Measurements from ENCODE around the gene DHX16. TPM values are rescaled to one million over a fixed set of nuclear protein-coding genes. Genes with fewer than 3 reads are reported as not detected.
A peak's percentile ranks its signal among the peaks of the same experiment; 100 is the strongest.

Gene DHX16
- total RNA-seq, 2 experiments from 2014 or later, result 15.9 to 16.1 TPM

DNA sequence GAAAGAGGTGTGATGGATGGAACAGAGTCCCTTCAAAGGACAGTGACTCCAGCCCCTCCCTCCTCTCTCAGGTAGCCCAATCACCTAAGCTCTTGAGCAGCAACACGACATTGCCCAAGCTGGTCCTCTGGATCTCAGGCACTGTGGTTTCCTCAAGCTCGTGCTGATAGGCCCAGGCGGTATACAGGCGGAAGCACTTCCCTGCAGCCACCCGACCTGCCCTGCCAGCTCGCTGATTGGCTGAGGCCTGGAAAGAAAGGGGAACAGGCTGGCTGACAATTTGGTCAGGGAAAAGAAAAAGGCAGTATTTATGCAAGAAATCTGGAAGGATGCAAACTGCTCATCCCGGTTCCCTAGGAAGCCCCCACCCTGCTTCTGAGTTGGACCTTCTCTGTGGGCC, 16.3 kb downstream of the DHX16 start:
- peak in 2 of 14 experiments; percentile 34 to 39 for DNase-seq
- no peak overlapping the region for H3K27ac ChIP-seq (ENCODE audit: low read depth in 1 of 2, low read length in 2 of 2)
- CTCF ChIA-PET, result interaction anchor here (0.7 kb wide), 1 partner anchor 203 kb away, joined by 3 read pairs; no protein-coding TSS in a partner anchor
- H3K27ac Mint-ChIP-seq, result no peak overlapping the region
- H3K36me3 Mint-ChIP-seq (ENCODE audit: low read depth), result peaks cover 89% of the 10 kb centered on the region
- no peaks in the 10 kb centered on the region for H3K9me3 Mint-ChIP-seq
- intact Hi-C loops (cut with DNase I, micrococcal nuclease), result no loop called here
- H3K4me3 Mint-ChIP-seq, result no peak overlapping the region
- ATAC-seq (ENCODE audit: poor library complexity), result no peak
- TF ChIP-seq, protein P1, sequence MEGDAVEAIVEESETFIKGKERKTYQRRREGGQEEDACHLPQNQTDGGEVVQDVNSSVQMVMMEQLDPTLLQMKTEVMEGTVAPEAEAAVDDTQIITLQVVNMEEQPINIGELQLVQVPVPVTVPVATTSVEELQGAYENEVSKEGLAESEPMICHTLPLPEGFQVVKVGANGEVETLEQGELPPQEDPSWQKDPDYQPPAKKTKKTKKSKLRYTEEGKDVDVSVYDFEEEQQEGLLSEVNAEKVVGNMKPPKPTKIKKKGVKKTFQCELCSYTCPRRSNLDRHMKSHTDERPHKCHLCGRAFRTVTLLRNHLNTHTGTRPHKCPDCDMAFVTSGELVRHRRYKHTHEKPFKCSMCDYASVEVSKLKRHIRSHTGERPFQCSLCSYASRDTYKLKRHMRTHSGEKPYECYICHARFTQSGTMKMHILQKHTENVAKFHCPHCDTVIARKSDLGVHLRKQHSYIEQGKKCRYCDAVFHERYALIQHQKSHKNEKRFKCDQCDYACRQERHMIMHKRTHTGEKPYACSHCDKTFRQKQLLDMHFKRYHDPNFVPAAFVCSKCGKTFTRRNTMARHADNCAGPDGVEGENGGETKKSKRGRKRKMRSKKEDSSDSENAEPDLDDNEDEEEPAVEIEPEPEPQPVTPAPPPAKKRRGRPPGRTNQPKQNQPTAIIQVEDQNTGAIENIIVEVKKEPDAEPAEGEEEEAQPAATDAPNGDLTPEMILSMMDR (IDR thresholded peaks at IDR 0.05), result no peak
- no peak overlapping the region for H3K4me3 ChIP-seq (ENCODE audit: low read length)
- no peaks in the 10 kb centered on the region for H3K27me3 ChIP-seq (ENCODE audit: control insufficient read depth in 1 of 2, insufficient read depth in 2 of 2, low read length in 2 of 2)
- no peaks in the 10 kb centered on the region for H3K27me3 Mint-ChIP-seq
- POLR2A ChIA-PET, result interaction anchor here (0.5 to 1.5 kb wide), 3 partner anchors 41 to 638 kb away, joined by 3 read pairs; no protein-coding TSS in a partner anchor
- no peaks in the 10 kb centered on the region for H3K4me1 Mint-ChIP-seq (ENCODE audit: low read depth)
- H3K9me3 ChIP-seq (ENCODE audit: control insufficient read depth in 1 of 2, insufficient read depth in 1 of 2, low read length in 2 of 2), result no peaks in the 10 kb centered on the region
- H3K4me1 ChIP-seq (ENCODE audit: insufficient read depth, low read length), result no peaks in the 10 kb centered on the region
- H3K36me3 ChIP-seq (ENCODE audit: insufficient read depth, low read length), result peaks cover 85% of the 10 kb centered on the region

- ATAC-seq (ENCODE audit: poor library complexity), result no peak
- no peaks in the 10 kb centered on the region for H3K4me1 Mint-ChIP-seq (ENCODE audit: low read depth)
- no peak overlapping the region for H3K27ac ChIP-seq (ENCODE audit: low read depth in 1 of 2, low read length in 2 of 2)
- no peaks in the 10 kb centered on the region for H3K9me3 Mint-ChIP-seq
- H3K27me3 Mint-ChIP-seq, result no peaks in the 10 kb centered on the region
- H3K4me1 ChIP-seq (ENCODE audit: insufficient read depth, low read length), result no peaks in the 10 kb centered on the region
- peaks cover 88% of the 10 kb centered on the region for H3K36me3 ChIP-seq (ENCODE audit: insufficient read depth, low read length)
- H3K36me3 Mint-ChIP-seq (ENCODE audit: low read depth), result peaks cover 92% of the 10 kb centered on the region
- CTCF ChIA-PET, result no interaction called here
- H3K9me3 ChIP-seq (ENCODE audit: control insufficient read depth in 1 of 2, insufficient read depth in 1 of 2, low read length in 2 of 2), result no peaks in the 10 kb centered on the region
- no peak overlapping the region for H3K4me3 ChIP-seq (ENCODE audit: low read length)
- POLR2A ChIA-PET, result no interaction called here
- H3K27ac Mint-ChIP-seq, result no peak overlapping the region
- intact Hi-C loops (cut with DNase I, micrococcal nuclease), result no loop called here
- no peak overlapping the region for H3K4me3 Mint-ChIP-seq
- TF ChIP-seq, protein P1 (IDR thresholded peaks at IDR 0.05), result no peak
- DNase-seq, result no peak
- H3K27me3 ChIP-seq (ENCODE audit: control insufficient read depth in 1 of 2, insufficient read depth in 2 of 2, low read length in 2 of 2), result no peaks in the 10 kb centered on the region
Measured at GRCh38 chr6:30655743-30656094, 17.1 kb downstream of the DHX16 start.

DNA sequence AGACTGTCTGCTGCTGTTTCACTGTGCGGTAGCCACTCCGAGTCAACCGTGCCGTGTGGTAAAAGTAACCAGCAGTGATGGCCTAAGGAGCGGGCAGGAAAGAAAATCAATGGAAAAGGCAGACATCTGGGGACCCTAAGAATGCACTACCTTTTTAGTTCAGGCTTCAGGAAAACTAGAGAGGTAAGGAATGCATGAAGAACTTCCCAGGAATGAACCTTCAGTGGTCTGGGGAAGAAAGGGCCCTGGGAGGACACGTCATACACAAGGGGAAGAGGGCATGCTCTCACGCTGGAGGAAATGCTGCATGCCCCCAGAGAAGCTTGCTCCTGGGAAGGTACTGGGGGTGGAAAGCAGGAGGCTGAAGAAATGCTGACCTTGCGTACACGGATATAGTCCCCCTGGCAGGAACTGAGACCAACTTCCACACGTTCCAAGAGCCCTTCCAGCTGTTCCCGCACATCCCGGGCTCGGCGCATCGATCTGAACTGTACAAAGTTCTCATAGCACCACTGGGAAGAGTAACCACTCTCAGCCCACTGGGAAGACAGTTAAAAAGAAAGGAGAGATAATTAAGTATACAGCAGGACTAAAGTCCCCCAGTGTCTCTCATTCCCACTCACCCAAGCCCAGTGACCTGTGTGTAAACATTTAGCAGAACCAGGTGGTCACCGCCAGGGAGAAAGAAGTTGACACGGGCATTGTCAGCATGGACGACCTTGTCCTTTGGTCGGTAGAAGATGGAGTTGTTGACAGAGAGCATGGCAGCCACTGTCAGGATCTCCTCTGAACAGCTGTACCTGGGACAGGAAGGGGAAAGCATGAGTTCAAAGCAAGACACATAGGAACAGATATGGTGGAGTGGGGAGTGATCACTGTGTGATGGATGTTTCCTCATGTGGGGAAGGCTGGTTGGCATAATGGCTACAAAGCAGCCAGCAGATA, 17.7 kb downstream of the DHX16 start:
- H3K9me3 ChIP-seq (ENCODE audit: control insufficient read depth in 1 of 2, insufficient read depth in 1 of 2, low read length in 2 of 2), result no peaks in the 10 kb centered on the region
- no peak for ATAC-seq (ENCODE audit: poor library complexity)
- POLR2A ChIA-PET, result interaction anchor here (0.5 kb wide), 1 partner anchor 56 kb away, joined by 3 read pairs; no protein-coding TSS in a partner anchor
- intact Hi-C loops (cut with DNase I, micrococcal nuclease), result no loop called here
- CTCF ChIA-PET, result no interaction called here
- Mint-ChIP-seq H3K36me3 (ENCODE audit: low read depth) (peaks cover 91% of the 10 kb centered on the region), H3K4me1 (ENCODE audit: low read depth) (no peaks in the 10 kb centered on the region), H3K27me3 (no peaks in the 10 kb centered on the region), H3K27ac (no peak overlapping the region), H3K9me3 (no peaks in the 10 kb centered on the region), H3K4me3 (no peak overlapping the region)
- no peak overlapping the region for H3K27ac ChIP-seq (ENCODE audit: low read depth in 1 of 2, low read length in 2 of 2)
- DNase-seq, result no peak
- TF ChIP-seq, protein P1 (IDR thresholded peaks at IDR 0.05), result no peak
- H3K4me3 ChIP-seq (ENCODE audit: low read length), result no peak overlapping the region
- peaks cover 84% of the 10 kb centered on the region for H3K36me3 ChIP-seq (ENCODE audit: insufficient read depth, low read length)
- no peaks in the 10 kb centered on the region for H3K4me1 ChIP-seq (ENCODE audit: insufficient read depth, low read length)
- H3K27me3 ChIP-seq (ENCODE audit: control insufficient read depth in 1 of 2, insufficient read depth in 2 of 2, low read length in 2 of 2), result no peaks in the 10 kb centered on the region
